K562 (cell line): ENCODE data around the gene TBC1D5. TPM values are rescaled to one million over a fixed set of nuclear protein-coding genes. Genes with fewer than 3 reads are reported as not detected.
A peak's percentile ranks its signal among the peaks of the same experiment; 100 is the strongest.

Experiments
- ATAC-seq: fragments of 200-7000 bp; cut with Tn5 transposase; 3 replicates; pipeline ENCODE4 v1.9.1; 2020; ENCODE audit warnings: moderate library complexity
- BruUV-seq: library from RNA; stranded (reverse); fragments of 400-500 nt; replicated peaks from 2 replicates; lab custom pipeline; 2021; lab: Mats Ljungman, UMichigan
- CTCF ChIA-PET: fragments of 300-600 bp; formaldehyde crosslinking; extraction: SDS; loops from one replicate; lab custom pipeline; 2021; ENCODE audit warnings: low intra/inter-chr PET ratio; lab: Yijun Ruan, JAX
- POLR2A ChIA-PET: fragments of 300-600, 350-650 bp; sonication (Branson Sonifier 250); formaldehyde crosslinking; extraction: SDS; loops from one replicate; lab custom pipeline; 2021; ENCODE audit warnings: antibody characterized with exemption, inconsistent platforms; lab: Yijun Ruan, JAX
- DNase-seq, 4 experiments: peaks; one replicate each; pipeline versions ENCODE4 v3.0.0 to v3.0.0-alpha.2; 2011 to 2018; ENCODE audit warnings: low spot score in 3 of 4, mixed read lengths in 3 of 4; ENCODE audit errors: extremely low read depth in 1 of 4
- FAIRE-seq: peaks from 2 replicates; lab custom pipeline; 2011; peaks lifted over from hg19 to GRCh38; lab: Jason Lieb, UNC
- H2AFZ ChIP-seq: 2 replicates; pipeline ENCODE4 v1.6.0; 2011; ENCODE audit warnings: low read depth, low read length, control low read depth, inconsistent platforms
- H3K27ac ChIP-seq: fragments of 200-600 bp; 3 replicates; pipeline ENCODE4 v1.8.0; 2011; ENCODE audit warnings: low read depth, mild to moderate bottlenecking, control low read depth, inconsistent platforms, low read length, moderate library complexity, mixed read lengths; ENCODE audit errors: extremely low read depth
- H3K27me3 ChIP-seq, 2 experiments: fragments of 300-600 bp in 1 of 2; 2 replicates in 1 of 2; 3 replicates in 1 of 2; pipeline versions ENCODE4 v1.6.0 to v1.8.0; 2011; ENCODE audit warnings: inconsistent platforms in 2 of 2, low read length in 2 of 2, mild to moderate bottlenecking in 1 of 2, mixed read lengths in 1 of 2, moderate library complexity in 1 of 2; ENCODE audit not compliant: control insufficient read depth in 2 of 2, insufficient read depth in 2 of 2
- H3K36me3 ChIP-seq: fragments of 300-600 bp; 3 replicates; pipeline ENCODE4 v1.8.0; 2011; ENCODE audit warnings: mild to moderate bottlenecking, low read length, inconsistent platforms; ENCODE audit not compliant: control insufficient read depth, insufficient read depth
- H3K4me1 ChIP-seq, 2 experiments: fragments of 200-600 bp in 1 of 2; replicated peaks in 1 of 2; 2 replicates in 1 of 2; 3 replicates in 1 of 2; pipeline versions ENCODE4 v1.5.1 to v1.8.0; 2011; ENCODE audit warnings: inconsistent platforms in 2 of 2, low read length in 2 of 2, mild to moderate bottlenecking in 1 of 2, mixed read lengths in 1 of 2, moderate library complexity in 1 of 2; ENCODE audit not compliant: control insufficient read depth in 2 of 2, insufficient read depth in 2 of 2
- H3K4me2 ChIP-seq: 2 replicates; pipeline ENCODE4 v1.6.1; 2011; ENCODE audit warnings: low read length, control low read depth, inconsistent platforms, mixed read lengths; ENCODE audit not compliant: insufficient read depth
- H3K4me3 ChIP-seq: fragments of 200-600 bp; sonication (generic), shearing (Covaris generic); 2 replicates; pipeline ENCODE4 v1.5.1; 2016; ENCODE audit warnings: control low read depth, inconsistent platforms
- H3K79me2 ChIP-seq: fragments of 200-600 bp; 3 replicates; pipeline ENCODE4 v1.8.0; 2011; ENCODE audit warnings: low read length, inconsistent platforms; ENCODE audit not compliant: control insufficient read depth, insufficient read depth
- H3K9ac ChIP-seq, 2 experiments: 2 replicates each; pipeline versions ENCODE4 v1.6.0 to v1.6.1; 2011; ENCODE audit warnings: low read depth in 2 of 2, low read length in 2 of 2, control low read depth in 1 of 2, inconsistent platforms in 1 of 2, mild to moderate bottlenecking in 1 of 2, mixed read lengths in 1 of 2; ENCODE audit not compliant: insufficient read depth in 1 of 2
- H3K9me1 ChIP-seq: one replicate; pipeline ENCODE4 v1.6.0; 2011; ENCODE audit warnings: inconsistent platforms, mild to moderate bottlenecking, low read length, moderate library complexity; ENCODE audit not compliant: control insufficient read depth, insufficient read depth
- H3K9me3 ChIP-seq: replicated peaks from 2 replicates; pipeline ENCODE4 v1.5.1; 2011; ENCODE audit warnings: low read depth, low read length, inconsistent platforms; ENCODE audit not compliant: control insufficient read depth, insufficient read depth
- H4K20me1 ChIP-seq: replicated peaks from 2 replicates; pipeline ENCODE4 v1.6.1; 2011; ENCODE audit warnings: low read length, inconsistent platforms, mixed read lengths; ENCODE audit not compliant: control insufficient read depth, insufficient read depth
- ARID2 ChIP-seq: fragments of 450-650 bp; IDR thresholded peaks from 2 replicates; pipeline ENCODE4 v1.6.1; 2017; ENCODE audit warnings: antibody characterized with exemption, mild to moderate bottlenecking
- MAFK ChIP-seq: IDR thresholded peaks from 2 replicates; pipeline ENCODE4 v1.6.1; 2011; ENCODE audit warnings: low read length, improper control_type of control experiment
- NEUROD1 ChIP-seq: fragments of 150-350 bp; IDR thresholded peaks from 2 replicates; pipeline ENCODE4 v1.6.1; 2014; ENCODE audit warnings: borderline replicate concordance, low read length, low read depth; ENCODE audit not compliant: partially characterized antibody
- NFATC3 ChIP-seq: fragments of 450-650 bp; IDR thresholded peaks from 2 replicates; pipeline ENCODE4 v1.6.1; 2017; ENCODE audit warnings: mild to moderate bottlenecking
- RAD21 ChIP-seq, 2 experiments: fragments of 250-450 bp in 1 of 2; fragments of 450-650 bp in 1 of 2; sonication (Bioruptor Pico) in 1 of 2; formaldehyde crosslinking in 1 of 2; IDR thresholded peaks in 1 of 2; conservative IDR thresholded peaks in 1 of 2; 2 replicates each; pipeline versions ENCODE4 v1.4.0 to v1.8.0; 2020 to 2022; ENCODE audit warnings: mild to moderate bottlenecking in 2 of 2, moderate library complexity in 1 of 2
- SMARCA4 ChIP-seq: fragments of 450-650 bp; IDR thresholded peaks from 2 replicates; pipeline ENCODE4 v1.6.1; 2016
- SMC3 ChIP-seq: conservative IDR thresholded peaks from 2 replicates; pipeline ENCODE4 v1.6.1; 2011; ENCODE audit warnings: low read depth, low read length, improper control_type of control experiment; ENCODE audit not compliant: insufficient read depth
- SP1 ChIP-seq: sonication (generic); formaldehyde crosslinking; IDR thresholded peaks from 2 replicates; pipeline ENCODE4 v1.8.1; 2022; ENCODE audit warnings: mild to moderate bottlenecking, missing genetic modification reagents
- TAF7 ChIP-seq: fragments of 450-650 bp; IDR thresholded peaks from 2 replicates; pipeline ENCODE4 v1.6.1; 2016; ENCODE audit warnings: missing genetic modification characterization, missing compliant biosample characterization
- ZNF583 ChIP-seq: fragments of 250-450 bp; sonication (Bioruptor Pico); IDR thresholded peaks from 2 replicates; pipeline ENCODE4 v1.4.0; 2020
- WGBS: fragments of 100-300 bp; shearing (Covaris generic); methylation state at CpG from one replicate; pipeline ENCODE4 v1.1.6; 2016; ENCODE audit warnings: low coverage, mixed read lengths; ENCODE audit not compliant: insufficient coverage; ENCODE audit errors: missing lambda C conversion rate; 5-methylcytosine and 5-hydroxymethylcytosine counted together
- in situ Hi-C: fragments of 300-500 bp; cut with MboI; formaldehyde crosslinking; loops from 4 replicates; pipeline ENCODE4 v1.15.0; 2018; ENCODE audit warnings: inconsistent platforms, mixed read lengths
- intact Hi-C: fragments of 100-400 bp; cut with micrococcal nuclease; formaldehyde crosslinking; loops from 2 replicates; pipeline ENCODE4 v1.14.2; 2022
- polyA plus RNA-seq, 8 experiments: library from polyadenylated mRNA; depleted of rRNA in 4 of 8; stranded (reverse) in 5 of 8; unstranded in 3 of 8; fragments of >200 nt; fragmentation: Nextera tagmentation in 2 of 8; fragmentation: Illumina TruSeq in 1 of 8; extraction: Ambion mirVana in 2 of 8; extraction: Trizol in 1 of 8; gene quantifications; 2 replicates each; pipeline versions ENCODE4 v1.2.1 to v1.2.3, GENCODE V29; 2011 to 2014; ENCODE audit warnings: inconsistent platforms in 1 of 8, missing spikeins in 1 of 8
- total RNA-seq, 7 experiments: library from RNA; depleted of rRNA in 6 of 7; stranded (reverse); fragments of >200 nt in 6 of 7; fragmentation: Illumina TruSeq in 2 of 7; extraction: Trizol in 2 of 7; gene quantifications; 2 replicates each; pipeline versions ENCODE4 v1.2.1 to v1.2.3, GENCODE V29; 2011 to 2021; ENCODE audit warnings: low replicate concordance in 1 of 7
- TF ChIP-seq, protein P1 (sequence below): fragments of 250-450 bp; sonication (Bioruptor Pico); IDR thresholded peaks from 2 replicates; pipeline ENCODE4 v1.5.1; 2021; ENCODE audit warnings: mild to moderate bottlenecking
- TF ChIP-seq, protein P2 (sequence below), 2 experiments: fragments of 450-650 bp in 1 of 2; IDR thresholded peaks; 2 replicates each; pipeline ENCODE4 v1.6.1; 2011 to 2017; ENCODE audit warnings: low read depth in 2 of 2, antibody characterized with exemption in 1 of 2, borderline replicate concordance in 1 of 2, low read length in 1 of 2, mild to moderate bottlenecking in 1 of 2, mixed read lengths in 1 of 2; ENCODE audit not compliant: control insufficient read depth in 1 of 2
- TF ChIP-seq, protein P3 (sequence below): fragments of 250-450 bp; sonication (Bioruptor Pico); IDR thresholded peaks from 2 replicates; pipeline ENCODE4 v1.8.0; 2022; ENCODE audit warnings: moderate library complexity, mild to moderate bottlenecking, inconsistent platforms

TBC1D5 gene
- total and polyA plus RNA-seq, 9 of the 15 experiments (the other 6 are each of a cell fraction or from before 2014, with no cell fraction given), result 2.9 to 38.1 (median 25.6) TPM

DNA sequence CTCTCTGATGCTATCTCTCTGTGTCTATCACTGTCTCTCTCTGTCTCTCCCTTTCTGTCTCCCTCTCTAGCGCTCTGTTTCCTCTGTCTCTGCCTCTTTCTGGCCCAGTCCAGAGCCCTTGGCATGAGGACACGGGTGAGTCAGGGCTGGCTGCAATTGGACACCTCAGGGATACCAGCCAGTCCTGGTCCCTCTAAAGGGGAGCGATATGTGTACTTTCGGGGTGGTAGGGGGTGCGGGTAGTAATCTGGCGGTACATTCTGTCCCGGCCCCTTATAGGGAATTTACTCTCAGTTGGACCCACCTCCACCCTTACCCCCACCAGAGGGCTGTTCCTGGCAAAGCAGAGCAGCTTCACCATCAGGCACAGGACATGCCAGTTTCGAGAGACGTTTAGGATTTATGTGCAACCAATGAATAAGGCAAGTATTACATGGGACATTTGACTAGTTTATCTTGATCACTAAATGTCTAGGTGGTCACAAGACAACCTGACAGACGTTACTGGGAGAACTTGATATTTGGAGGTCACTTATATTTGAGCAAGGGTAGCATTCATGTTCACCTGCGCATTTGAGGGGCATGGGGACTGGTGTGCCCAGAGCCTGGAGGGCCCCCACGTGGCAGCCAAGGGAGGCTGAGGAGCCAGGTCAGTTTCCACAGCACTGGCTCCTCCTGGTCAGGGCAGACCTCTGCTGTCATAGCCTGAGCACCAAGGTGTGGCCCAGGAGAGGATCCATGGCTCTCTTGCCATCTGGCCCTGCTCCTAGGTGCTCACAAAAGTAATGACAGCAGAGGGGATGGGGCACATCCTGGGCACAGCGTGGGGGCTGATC is 601.5 kb downstream of the TBC1D5 start:
- Histone ChIP-seq H3K9ac (no peak overlapping the region), H3K27ac (no peak overlapping the region), H3K27me3 (peaks cover 39 to 94% of the 10 kb centered on the region in 2 experiments; a peak in 4 of 5 replicates), H2AFZ (no peak overlapping the region), H3K9me1 (no peaks in the 10 kb centered on the region), H3K4me1 (no peaks in the 10 kb centered on the region), H3K9me3 (no peaks in the 10 kb centered on the region), H4K20me1 (no peaks in the 10 kb centered on the region), H3K4me3 (no peak overlapping the region), H3K36me3 (no peaks in the 10 kb centered on the region), H3K4me2 (no peak overlapping the region), H3K79me2 (no peaks in the 10 kb centered on the region)
- FAIRE-seq (no peak), DNase-seq (no peak), ATAC-seq (peak; percentile 42)
- in situ Hi-C loops, result no loop called here
- ChIA-PET CTCF (no interaction called here), POLR2A (interaction anchor here (0.6 kb wide), 1 partner anchor 19 kb away, joined by 3 read pairs; no protein-coding TSS in a partner anchor)
- BruUV-seq, result no TSS peak
- WGBS, result 2% methylated on average over 13 of the region's 13 CpGs
- intact Hi-C loops, result no loop called here
- TF ChIP-seq, protein P1, sequence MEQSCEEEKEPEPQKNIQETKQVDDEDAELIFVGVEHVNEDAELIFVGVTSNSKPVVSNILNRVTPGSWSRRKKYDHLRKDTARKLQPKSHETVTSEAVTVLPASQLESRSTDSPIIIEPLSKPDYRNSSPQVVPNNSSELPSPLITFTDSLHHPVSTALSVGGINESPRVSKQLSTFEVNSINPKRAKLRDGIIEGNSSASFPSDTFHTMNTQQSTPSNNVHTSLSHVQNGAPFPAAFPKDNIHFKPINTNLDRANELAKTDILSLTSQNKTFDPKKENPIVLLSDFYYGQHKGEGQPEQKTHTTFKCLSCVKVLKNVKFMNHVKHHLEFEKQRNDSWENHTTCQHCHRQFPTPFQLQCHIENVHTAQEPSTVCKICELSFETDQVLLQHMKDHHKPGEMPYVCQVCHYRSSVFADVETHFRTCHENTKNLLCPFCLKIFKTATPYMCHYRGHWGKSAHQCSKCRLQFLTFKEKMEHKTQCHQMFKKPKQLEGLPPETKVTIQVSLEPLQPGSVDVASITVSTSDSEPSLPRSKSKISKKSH (CRISPR knock-in tag), result no peak
- no peak for TF ChIP-seq ARID2
- no peak for TF ChIP-seq MAFK
- TF ChIP-seq ZNF583 (CRISPR knock-in tag), result no peak
- no peak for TF ChIP-seq NEUROD1
- TF ChIP-seq RAD21 (CRISPR knock-in tag; conservative IDR thresholded peaks at IDR 0.05 in 1 of 2, IDR thresholded peaks at IDR 0.05 in 1 of 2), result peak in 1 of 2 experiments; percentile 43; a peak in 2 of 4 replicates
- TF ChIP-seq NFATC3, result no peak
- 0 out of 2 replicates have a peak, but pooled peaks have one; percentile 3 for TF ChIP-seq SMC3
- no peak for TF ChIP-seq TAF7 (tag)
- TF ChIP-seq, protein P2, sequence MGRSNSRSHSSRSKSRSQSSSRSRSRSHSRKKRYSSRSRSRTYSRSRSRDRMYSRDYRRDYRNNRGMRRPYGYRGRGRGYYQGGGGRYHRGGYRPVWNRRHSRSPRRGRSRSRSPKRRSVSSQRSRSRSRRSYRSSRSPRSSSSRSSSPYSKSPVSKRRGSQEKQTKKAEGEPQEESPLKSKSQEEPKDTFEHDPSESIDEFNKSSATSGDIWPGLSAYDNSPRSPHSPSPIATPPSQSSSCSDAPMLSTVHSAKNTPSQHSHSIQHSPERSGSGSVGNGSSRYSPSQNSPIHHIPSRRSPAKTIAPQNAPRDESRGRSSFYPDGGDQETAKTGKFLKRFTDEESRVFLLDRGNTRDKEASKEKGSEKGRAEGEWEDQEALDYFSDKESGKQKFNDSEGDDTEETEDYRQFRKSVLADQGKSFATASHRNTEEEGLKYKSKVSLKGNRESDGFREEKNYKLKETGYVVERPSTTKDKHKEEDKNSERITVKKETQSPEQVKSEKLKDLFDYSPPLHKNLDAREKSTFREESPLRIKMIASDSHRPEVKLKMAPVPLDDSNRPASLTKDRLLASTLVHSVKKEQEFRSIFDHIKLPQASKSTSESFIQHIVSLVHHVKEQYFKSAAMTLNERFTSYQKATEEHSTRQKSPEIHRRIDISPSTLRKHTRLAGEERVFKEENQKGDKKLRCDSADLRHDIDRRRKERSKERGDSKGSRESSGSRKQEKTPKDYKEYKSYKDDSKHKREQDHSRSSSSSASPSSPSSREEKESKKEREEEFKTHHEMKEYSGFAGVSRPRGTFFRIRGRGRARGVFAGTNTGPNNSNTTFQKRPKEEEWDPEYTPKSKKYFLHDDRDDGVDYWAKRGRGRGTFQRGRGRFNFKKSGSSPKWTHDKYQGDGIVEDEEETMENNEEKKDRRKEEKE (IDR thresholded peaks at IDR 0.05; ENCODE audit: borderline replicate concordance in 1 of 2, control insufficient read depth in 1 of 2, low read depth in 2 of 2, low read length in 1 of 2), result no peak
- no peak for TF ChIP-seq SMARCA4
- TF ChIP-seq, protein P3, sequence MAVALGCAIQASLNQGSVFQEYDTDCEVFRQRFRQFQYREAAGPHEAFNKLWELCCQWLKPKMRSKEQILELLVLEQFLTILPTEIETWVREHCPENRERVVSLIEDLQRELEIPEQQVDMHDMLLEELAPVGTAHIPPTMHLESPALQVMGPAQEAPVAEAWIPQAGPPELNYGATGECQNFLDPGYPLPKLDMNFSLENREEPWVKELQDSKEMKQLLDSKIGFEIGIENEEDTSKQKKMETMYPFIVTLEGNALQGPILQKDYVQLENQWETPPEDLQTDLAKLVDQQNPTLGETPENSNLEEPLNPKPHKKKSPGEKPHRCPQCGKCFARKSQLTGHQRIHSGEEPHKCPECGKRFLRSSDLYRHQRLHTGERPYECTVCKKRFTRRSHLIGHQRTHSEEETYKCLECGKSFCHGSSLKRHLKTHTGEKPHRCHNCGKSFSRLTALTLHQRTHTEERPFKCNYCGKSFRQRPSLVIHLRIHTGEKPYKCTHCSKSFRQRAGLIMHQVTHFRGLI (CRISPR knock-in tag), result no peak
- TF ChIP-seq SP1 (CRISPR knock-in tag), result no peak
